Right cardiac atrium (tissue), 5 donors: ENCODE measurements around the gene PCNX4. TPM values are rescaled to one million over a fixed set of nuclear protein-coding genes. Genes with fewer than 3 reads are reported as not detected.
A peak's percentile ranks its signal among the peaks of the same experiment; 100 is the strongest.
"Not testable (repeated sequence)": the region's sequence is repeated elsewhere in the genome, so short reads cannot be mapped to it uniquely, and the experiment has no call there.

Source experiments
- ATAC-seq, 2 donors: fragments of 200-7000 bp; cut with Tn5 transposase; one replicate each; pipeline versions ENCODE4 v1.8.0 to v1.9.1; 2020; ENCODE audit warnings: moderate library complexity in 2 of 2, mild to moderate bottlenecking in 1 of 2
- DNase-seq, 3 donors: peaks; one replicate each; pipeline ENCODE4 v3.0.0-alpha.2; 2020
- H3K27ac ChIP-seq: one replicate; pipeline ENCODE4 v1.5.1; 2013; ENCODE audit warnings: mild to moderate bottlenecking, low read length, control low read depth, moderate library complexity
- H3K27me3 ChIP-seq: one replicate; pipeline ENCODE4 v1.6.1; 2013; ENCODE audit not compliant: control insufficient read depth, insufficient read depth
- H3K4me1 ChIP-seq: one replicate; pipeline ENCODE4 v1.6.1; 2013; ENCODE audit warnings: low read length; ENCODE audit not compliant: control insufficient read depth, insufficient read depth
- H3K4me3 ChIP-seq: one replicate; pipeline ENCODE4 v1.5.1; 2013; ENCODE audit warnings: low read length, control low read depth
- H3K9me3 ChIP-seq: one replicate; pipeline ENCODE4 v1.6.1; 2013; ENCODE audit warnings: low read length; ENCODE audit not compliant: control insufficient read depth
- WGBS: extraction: QIAGEN DNeasy Blood & Tissue Kit; methylation state at CpG from one replicate; pipeline ENCODE4 v1.1.7; 2013; 5-methylcytosine and 5-hydroxymethylcytosine counted together
- intact Hi-C, 4 donors: fragments of 100-400 bp; cut with DNase I; formaldehyde crosslinking; loops; one replicate each; pipeline versions ENCODE4 v1.11.0 to v1.14.0; 2022 to 2023
- long read RNA-seq, 4 donors: library from polyadenylated mRNA; unstranded; transcript quantifications; one replicate each; pipeline ENCODE4 v2.0.0, GENCODE V29; 2020 to 2021
- polyA plus RNA-seq: library from polyadenylated mRNA; stranded (reverse); fragments of 200-250 nt; gene quantifications from one replicate; pipeline ENCODE4 v1.2.3, GENCODE V29; 2013
- total RNA-seq, 4 donors: library from RNA; stranded (reverse); fragmentation: NEBNext Ultra II Directional; extraction: Animal tissue kit (Norgen Biotek cat#: 25700); gene quantifications; one replicate each; pipeline ENCODE4 v1.2.1, GENCODE V29; 2021
- donor health status: healthy with polysubstance abuse.
- donor health status: DM: no; HTN: yes; CAD: no.
- donor health status: DM: no; HTN: no; CAD: no.
- donor health status: DM: no; HTN: yes; CAD: no; lungs with severe emphysema.
- donor health status: DM: yes; HTN: yes; CAD: no.

The PCNX4 gene
- 10 to 100 TPM; 29.7 to 41.3 (median 33.0) TPM for total RNA-seq
- polyA plus RNA-seq: 19.5 TPM
- long read RNA-seq, donor 1, full-length matches to known transcripts: 4 of 11 reads
- long read RNA-seq, donor 1, partial matches to known transcripts: 4 of 11 reads
- long read RNA-seq, donor 1, other reads (novel, unspliced or antisense): 3 of 11 reads
- long read RNA-seq, donor 2, full-length matches to known transcripts: 10 of 12 reads
- long read RNA-seq, donor 2, partial matches to known transcripts: 1 of 12 reads
- long read RNA-seq, donor 2, other reads (novel, unspliced or antisense): 1 of 12 reads
- long read RNA-seq, donor 3, full-length matches to known transcripts: 31 of 67 reads
- long read RNA-seq, donor 3, partial matches to known transcripts: 16 of 67 reads
- long read RNA-seq, donor 3, other reads (novel, unspliced or antisense): 20 of 67 reads
- long read RNA-seq, donor 4, full-length matches to known transcripts: 13 of 18 reads
- long read RNA-seq, donor 4, partial matches to known transcripts: 4 of 18 reads
- long read RNA-seq, donor 4, other reads (novel, unspliced or antisense): 1 of 18 reads

DNA sequence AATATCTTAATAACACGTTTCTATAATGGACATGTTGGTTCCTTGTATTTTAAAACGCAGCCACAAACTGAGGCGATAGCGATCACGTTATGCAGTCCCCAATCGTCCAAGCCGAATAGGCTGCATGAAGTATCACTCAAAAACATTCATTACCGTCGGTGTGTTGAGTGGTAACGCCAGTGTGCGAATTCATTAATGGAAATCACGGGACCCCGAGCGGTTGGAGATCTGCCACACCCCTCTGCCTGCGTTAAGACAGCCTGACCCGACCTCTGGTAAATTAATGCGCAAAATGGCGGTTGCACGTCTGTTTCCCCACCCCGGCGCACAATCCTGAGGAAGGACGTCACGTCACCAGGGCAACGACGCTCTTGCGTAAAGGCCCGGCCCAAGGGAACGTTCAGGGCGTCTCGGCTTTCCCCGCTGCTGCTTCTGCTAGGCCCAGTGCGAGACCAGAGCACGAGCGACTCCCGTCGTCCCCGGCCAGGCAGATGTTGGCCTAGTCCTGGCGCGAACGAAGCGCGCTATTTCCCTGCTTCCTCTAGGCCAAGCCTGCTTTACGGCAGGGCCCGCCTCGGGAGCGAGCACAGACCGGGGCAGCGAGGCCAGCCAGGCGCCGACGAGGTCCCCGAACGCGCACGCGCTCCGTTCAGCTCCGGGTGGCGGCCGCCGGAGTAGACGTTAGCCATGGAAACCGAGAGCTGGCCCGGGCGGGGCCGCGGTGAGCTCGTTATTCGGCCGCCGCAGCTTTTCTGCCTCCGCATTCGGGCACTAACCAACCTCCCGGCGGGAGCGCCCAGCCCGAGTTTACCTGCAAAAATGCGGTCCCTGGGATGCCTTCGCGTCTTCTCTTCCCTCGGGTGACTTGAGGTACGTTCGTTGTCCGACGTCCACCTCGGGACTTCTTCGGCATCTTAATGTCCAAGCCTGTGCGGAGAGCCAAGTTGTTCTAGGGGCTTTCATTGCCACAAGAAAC is at the start of gene PCNX4:
Gene PCNX4, plus strand, starts transcription at position 374 of the 976 bp plus-strand sequence. CDS start 15,716 bp downstream, outside the sequence.
- Histone ChIP-seq H3K4me3 (peak within 1 kb of the TSS; percentile 85), H3K4me1 (peaks cover 9% of the 10 kb centered on the region), H3K27ac (peak within 1 kb of the TSS; percentile 68), H3K27me3 (no peaks in the 10 kb centered on the region), H3K9me3 (no peaks in the 10 kb centered on the region)
- DNase-seq (peak; percentile 97 to 99 (median 98)), ATAC-seq (peak; percentile 99)
- intact Hi-C loops: loop anchor here in 2 of 4 donors (10.0 kb wide), 1 partner anchor 73 kb away; the partner anchor contains the start of gene DHRS7 (in 2 of the 2)
- under 1% methylated on average over 88 of the region's 88 CpGs for whole genome bisulfite sequencing

DNA sequence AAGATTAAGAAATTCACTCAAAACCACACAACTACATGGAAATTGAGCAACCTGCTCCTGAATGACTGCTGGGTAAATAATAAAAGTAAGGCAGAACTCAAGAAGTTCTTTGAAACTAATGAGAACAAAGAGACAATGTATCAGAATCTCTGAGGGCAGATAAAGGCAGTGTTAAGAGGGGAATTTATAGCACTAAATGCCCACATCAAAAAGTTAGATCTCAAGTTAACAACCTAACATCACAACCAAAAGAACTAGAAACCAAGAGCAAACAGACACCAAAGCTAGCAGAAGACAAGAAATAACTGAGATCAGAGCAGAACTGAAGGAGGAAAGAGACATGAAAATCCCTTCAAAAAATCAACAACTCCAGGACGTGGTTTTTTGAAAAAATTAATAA is 43.7 kb upstream of the PCNX4 start:
- DNase-seq, H3K9me3 ChIP-seq, H3K4me3 ChIP-seq, H3K27me3 ChIP-seq, H3K4me1 ChIP-seq, H3K27ac ChIP-seq, intact Hi-C loops, ATAC-seq: not testable (repeated sequence)
- WGBS: 52% methylated on average over 1 of the region's 1 CpG

DNA sequence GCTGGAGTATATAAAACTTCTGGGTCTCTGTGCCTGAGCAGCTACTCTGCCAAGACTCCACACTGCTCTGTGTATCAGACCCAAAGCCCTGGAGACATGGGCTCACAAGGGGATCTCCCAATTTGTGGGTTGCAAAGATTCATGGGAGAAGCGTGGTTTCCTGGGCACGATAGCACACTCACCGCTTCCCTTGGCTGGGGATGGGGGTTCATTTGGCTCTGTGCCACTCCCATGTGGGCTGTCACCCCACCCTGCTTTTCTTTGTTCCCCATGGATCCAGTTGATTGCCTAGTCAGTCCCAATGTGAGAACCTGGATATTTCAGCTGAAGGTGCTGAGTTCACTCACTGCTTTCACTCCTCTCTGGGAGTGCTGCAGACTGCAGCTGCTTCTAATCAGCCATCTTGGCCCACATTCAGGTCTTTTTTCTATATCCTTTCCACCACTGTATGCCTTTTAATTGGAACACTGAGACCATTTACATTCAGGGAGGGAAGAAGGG is 40.0 kb upstream of the PCNX4 start:
- intact Hi-C loops: no loop called here
- no peaks in the 10 kb centered on the region for H3K9me3 ChIP-seq
- H3K4me3 ChIP-seq: no peak overlapping the region
- ATAC-seq (peak in 1 of 2 donors; percentile 45), DNase-seq (peak in 2 of 3 donors; percentile 19 to 29)
- H3K27ac ChIP-seq: no peak overlapping the region
- 43% methylated on average over 3 of the region's 3 CpGs for WGBS
- no peaks in the 10 kb centered on the region for H3K4me1 ChIP-seq
- no peaks in the 10 kb centered on the region for H3K27me3 ChIP-seq

DNA sequence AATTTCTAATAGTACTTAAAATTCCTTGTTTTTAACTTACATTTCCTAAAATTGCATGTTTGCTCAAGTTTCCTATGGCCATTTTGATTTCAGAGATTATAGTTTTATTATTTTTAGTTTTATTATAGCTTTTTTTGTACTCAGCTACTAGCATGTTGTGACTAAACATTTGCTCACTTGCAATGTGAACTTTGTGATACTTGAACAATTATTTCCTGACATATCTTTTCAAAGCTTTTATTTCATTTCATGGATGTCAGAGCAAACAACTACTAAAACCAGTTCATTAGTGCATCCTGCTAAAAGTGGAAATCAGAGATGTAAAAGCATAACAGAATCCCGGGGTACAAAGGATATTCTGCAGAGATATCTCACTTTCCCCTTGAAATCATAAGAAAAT is 33.6 kb upstream of the PCNX4 start:
- Histone ChIP-seq H3K4me1 (no peaks in the 10 kb centered on the region), H3K27ac (no peak overlapping the region), H3K4me3 (no peak overlapping the region), H3K9me3 (no peaks in the 10 kb centered on the region), H3K27me3 (no peaks in the 10 kb centered on the region)
- DNase-seq (no peak), ATAC-seq (no peak)
- 71% methylated on average over 1 of the region's 1 CpG for WGBS
- intact Hi-C loops: no loop called here

DNA sequence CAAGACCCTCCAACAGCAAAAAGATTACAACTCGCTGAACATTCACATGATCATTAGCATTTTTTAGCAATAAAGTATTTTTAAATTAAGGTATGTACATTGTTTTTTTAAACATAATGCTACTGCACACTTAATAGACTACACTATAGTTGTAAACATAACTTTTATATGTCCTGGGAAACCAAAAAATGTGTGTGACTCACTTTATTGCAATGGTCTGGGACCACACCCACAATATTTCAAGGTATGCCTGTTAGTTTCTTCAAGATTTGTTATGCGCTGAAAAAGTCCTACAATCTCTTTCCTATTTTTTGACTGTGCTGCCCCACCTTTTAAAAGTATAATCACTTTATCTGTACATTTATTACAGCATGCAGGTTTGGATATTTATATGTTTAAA is 30.4 kb upstream of the PCNX4 start:
- DNase-seq: no peak
- H3K4me3 ChIP-seq: no peak overlapping the region
- intact Hi-C loops: loop anchor here in 2 of 4 donors (10.0 kb wide), 2 partner anchors 123 to 503 kb away; no protein-coding TSS in a partner anchor
- WGBS: 84% methylated on average over 2 of the region's 2 CpGs
- no peaks in the 10 kb centered on the region for H3K4me1 ChIP-seq
- no peak overlapping the region for H3K27ac ChIP-seq
- ATAC-seq: no peak
- no peaks in the 10 kb centered on the region for H3K9me3 ChIP-seq
- no peaks in the 10 kb centered on the region for H3K27me3 ChIP-seq

DNA sequence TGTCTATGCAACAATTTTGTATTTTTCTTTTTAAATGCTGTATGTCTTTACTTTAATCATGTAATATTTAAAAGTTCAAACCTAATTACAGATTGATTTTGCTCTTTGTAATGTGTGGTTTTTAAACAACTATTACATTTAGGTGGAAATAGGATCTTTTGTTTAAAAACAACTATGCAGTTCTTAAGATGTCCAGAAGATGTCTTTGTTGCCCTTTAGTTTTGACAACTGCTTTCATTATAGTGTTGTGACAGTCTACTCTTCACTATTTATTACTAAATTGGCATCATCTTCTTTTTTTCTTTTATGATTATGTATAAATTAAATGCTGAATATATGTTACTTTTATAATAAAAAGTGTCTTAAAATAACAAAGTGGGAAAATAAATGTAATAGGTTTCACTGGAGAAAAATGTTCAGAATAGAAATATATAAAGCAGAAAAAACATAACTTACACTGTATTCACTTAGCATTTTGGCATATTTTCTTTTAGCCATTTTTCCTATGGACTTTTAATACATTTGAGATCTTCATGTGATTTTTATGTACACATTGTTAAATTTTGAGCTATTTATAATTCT is 27.1 kb upstream of the PCNX4 start:
- no peak for ATAC-seq
- intact Hi-C loops: loop anchor here in 3 of 4 donors (5.0 to 10.0 kb wide), 3 partner anchors 120 to 500 kb away; no protein-coding TSS in a partner anchor

DNA sequence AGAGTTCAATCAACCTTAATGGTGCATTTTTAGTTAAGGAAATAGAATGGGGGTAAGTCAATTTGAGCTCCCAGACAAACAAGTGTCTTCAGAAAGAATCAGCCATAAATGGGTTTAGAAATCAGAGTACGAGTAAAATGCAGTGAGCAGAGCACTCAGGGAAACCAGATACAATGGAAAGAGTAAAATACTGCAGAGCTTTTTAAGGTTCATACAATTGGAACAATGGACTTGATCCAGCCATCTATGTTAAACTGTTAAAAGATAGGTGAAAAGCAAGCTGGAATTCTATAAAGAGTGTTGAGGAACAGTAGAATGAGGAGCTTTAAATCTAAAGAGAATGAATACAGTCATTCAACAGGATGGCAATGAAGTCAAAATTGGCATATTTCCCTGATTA is 23.8 kb upstream of the PCNX4 start:
- intact Hi-C loops: loop anchor here in 3 of 4 donors (5.0 to 10.0 kb wide), 3 partner anchors 117 to 497 kb away; no protein-coding TSS in a partner anchor
- Histone ChIP-seq H3K4me1 (no peaks in the 10 kb centered on the region), H3K27ac (no peak overlapping the region), H3K4me3 (no peak overlapping the region), H3K9me3 (no peaks in the 10 kb centered on the region), H3K27me3 (no peaks in the 10 kb centered on the region)
- ATAC-seq: no peak
- 92% methylated on average over 1 of the region's 1 CpG for WGBS
- DNase-seq: no peak

More for the DNA sequence above, 27.1 kb upstream of the PCNX4 start:
- no peak overlapping the region for H3K4me3 ChIP-seq
- H3K4me1 ChIP-seq: no peaks in the 10 kb centered on the region
- H3K9me3 ChIP-seq: no peaks in the 10 kb centered on the region
- H3K27me3 ChIP-seq: no peaks in the 10 kb centered on the region
- no peak overlapping the region for H3K27ac ChIP-seq
- no peak for DNase-seq

DNA sequence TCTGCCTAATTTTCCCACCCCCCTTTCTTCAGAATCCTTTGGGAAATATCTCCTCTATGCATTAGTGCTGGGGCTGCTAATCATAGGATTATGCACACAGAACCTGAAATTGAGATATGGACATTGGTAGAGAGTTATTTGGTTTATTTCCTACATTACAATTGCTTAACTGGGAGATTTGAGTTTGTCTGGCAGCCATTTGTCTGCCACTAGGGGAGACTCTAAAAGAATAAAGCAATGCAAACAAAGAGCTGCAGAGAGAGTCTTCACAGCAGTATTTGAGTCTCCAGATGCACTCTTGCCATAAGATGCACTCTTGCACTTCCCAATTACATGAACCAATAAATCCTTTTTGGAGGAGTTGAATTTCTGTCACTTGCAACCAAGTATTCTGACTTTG is 12.0 kb upstream of the PCNX4 start:
- Histone ChIP-seq H3K4me1 (no peaks in the 10 kb centered on the region), H3K27ac (no peak overlapping the region), H3K27me3 (no peaks in the 10 kb centered on the region), H3K9me3 (no peaks in the 10 kb centered on the region), H3K4me3 (no peak overlapping the region)
- ATAC-seq (no peak), DNase-seq (no peak)
- intact Hi-C loops: no loop called here

DNA sequence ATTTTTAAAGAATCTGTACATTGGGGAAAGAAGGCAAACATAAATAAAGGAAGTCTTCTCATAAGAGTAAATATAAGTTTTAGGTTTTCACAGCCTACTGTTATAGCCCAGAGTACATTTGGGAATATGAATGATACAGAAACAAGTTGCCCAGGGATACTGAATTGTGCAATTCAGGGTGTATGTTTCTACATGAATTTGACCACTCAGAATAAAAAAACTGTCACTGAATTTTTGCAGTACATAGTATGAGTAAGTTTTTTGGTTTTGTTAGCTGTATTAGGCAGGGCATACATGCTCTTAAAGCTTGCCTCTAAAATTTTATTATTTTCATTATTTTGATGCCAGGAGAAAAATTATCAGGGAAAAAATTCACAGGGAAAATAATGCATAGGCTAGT is 6.6 kb upstream of the PCNX4 start:
- H3K27me3 ChIP-seq: no peaks in the 10 kb centered on the region

DNA sequence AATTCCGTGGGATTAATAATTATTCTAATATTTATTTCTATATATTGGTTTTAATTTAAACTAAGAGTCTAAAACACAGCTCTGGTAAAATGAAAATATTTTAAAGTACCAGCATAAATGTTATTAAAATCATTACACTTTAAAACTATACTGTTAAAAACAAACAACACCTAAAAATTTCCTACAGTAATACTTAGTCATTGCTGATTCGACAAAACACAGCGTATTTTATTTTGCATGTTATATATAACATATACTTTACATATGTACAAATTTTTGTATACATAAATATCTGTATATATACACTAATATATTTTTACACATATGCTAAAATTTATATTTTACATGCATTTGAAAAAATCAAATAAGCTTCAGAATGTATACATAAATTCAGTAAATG is 6.0 kb upstream of the PCNX4 start:
- no peaks in the 10 kb centered on the region for H3K9me3 ChIP-seq
- DNase-seq (no peak), ATAC-seq (no peak)
- no peak overlapping the region for H3K27ac ChIP-seq
- intact Hi-C loops: no loop called here
- WGBS: 96% methylated on average over 3 of the region's 3 CpGs
- no peaks in the 10 kb centered on the region for H3K4me1 ChIP-seq
- H3K27me3 ChIP-seq: no peaks in the 10 kb centered on the region
- no peak overlapping the region for H3K4me3 ChIP-seq

More for the DNA sequence above, 6.6 kb upstream of the PCNX4 start:
- Histone ChIP-seq H3K9me3 (no peaks in the 10 kb centered on the region), H3K4me1 (no peaks in the 10 kb centered on the region), H3K4me3 (no peak overlapping the region), H3K27ac (no peak overlapping the region)
- intact Hi-C loops: no loop called here
- DNase-seq (no peak), ATAC-seq (no peak)
